Spleen (tissue), 7 donors: ENCODE results near the gene TTC34.

Source experiments
- POLR2AphosphoS5 ChIP-seq, 3 donors: sonication (generic); formaldehyde crosslinking; IDR thresholded peaks; one replicate each; pipeline ENCODE4 v1.5.1; 2017; ENCODE audit warnings: antibody characterized with exemption in 3 of 3
- TF ChIP-seq, protein P1 (sequence below), 11 experiments: fragments of 200-600 bp in 7 of 11; fragments of 450-650 bp in 4 of 11; sonication (generic) in 4 of 11; IDR thresholded peaks in 8 of 11; conservative IDR thresholded peaks in 3 of 11; 1 replicate in 7 of 11; 2 replicates in 4 of 11; pipeline versions ENCODE4 v1.4.0 to v1.8.0; 2016 to 2021; ENCODE audit warnings: antibody characterized with exemption in 11 of 11, inconsistent platforms in 4 of 11, mild to moderate bottlenecking in 1 of 11
- donor health status: DM: no; HTN: no; CAD: no; lungs with moderate emphysema.
- donor health status: DM: no; HTN: no; CAD: no.
- donor health status: DM: no; HTN: no; CAD: no.

DNA sequence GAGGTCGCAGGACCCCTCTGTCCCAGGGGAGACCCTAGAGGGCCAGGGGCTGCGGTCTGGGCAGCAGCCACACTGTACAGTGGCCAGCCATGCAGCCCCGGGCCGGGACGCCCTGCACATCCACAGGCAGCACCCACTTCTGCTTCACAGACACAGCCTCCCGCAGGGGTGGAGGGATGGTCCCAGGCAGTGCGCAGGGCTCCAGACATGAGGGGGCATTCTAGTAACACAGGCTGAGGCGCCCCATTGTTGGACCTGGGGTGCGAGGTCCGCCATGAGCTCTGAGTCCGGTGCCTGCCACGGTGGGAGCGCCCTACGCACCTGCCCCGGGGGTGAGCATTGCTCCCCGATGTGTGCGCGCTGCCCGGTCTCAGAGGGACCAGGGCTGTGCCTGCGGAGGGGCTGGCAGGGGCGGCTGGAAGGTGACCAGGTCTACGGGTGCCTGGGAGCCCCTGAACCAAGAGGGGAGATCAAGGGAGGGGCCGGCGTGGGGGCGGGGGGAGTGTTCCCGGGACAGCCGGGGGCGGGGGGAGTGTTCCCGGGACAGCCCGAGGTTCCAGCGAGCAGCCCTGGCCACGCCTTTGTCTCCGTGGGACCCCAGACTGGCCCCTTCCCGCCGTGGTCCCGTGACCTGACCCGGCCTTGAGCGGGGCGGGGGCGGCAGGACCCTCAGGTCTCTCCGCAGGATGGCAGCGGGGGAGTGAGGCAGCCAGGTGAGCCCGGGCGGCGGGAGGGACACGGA, 173.1 kb downstream of the TTC34 start:
- no peak for TF ChIP-seq POLR2AphosphoS5 (IDR thresholded peaks at IDR 0.05)
- TF ChIP-seq, protein P1, sequence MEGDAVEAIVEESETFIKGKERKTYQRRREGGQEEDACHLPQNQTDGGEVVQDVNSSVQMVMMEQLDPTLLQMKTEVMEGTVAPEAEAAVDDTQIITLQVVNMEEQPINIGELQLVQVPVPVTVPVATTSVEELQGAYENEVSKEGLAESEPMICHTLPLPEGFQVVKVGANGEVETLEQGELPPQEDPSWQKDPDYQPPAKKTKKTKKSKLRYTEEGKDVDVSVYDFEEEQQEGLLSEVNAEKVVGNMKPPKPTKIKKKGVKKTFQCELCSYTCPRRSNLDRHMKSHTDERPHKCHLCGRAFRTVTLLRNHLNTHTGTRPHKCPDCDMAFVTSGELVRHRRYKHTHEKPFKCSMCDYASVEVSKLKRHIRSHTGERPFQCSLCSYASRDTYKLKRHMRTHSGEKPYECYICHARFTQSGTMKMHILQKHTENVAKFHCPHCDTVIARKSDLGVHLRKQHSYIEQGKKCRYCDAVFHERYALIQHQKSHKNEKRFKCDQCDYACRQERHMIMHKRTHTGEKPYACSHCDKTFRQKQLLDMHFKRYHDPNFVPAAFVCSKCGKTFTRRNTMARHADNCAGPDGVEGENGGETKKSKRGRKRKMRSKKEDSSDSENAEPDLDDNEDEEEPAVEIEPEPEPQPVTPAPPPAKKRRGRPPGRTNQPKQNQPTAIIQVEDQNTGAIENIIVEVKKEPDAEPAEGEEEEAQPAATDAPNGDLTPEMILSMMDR (IDR thresholded peaks at IDR 0.05 in 8 of 11, conservative IDR thresholded peaks at IDR 0.05 in 3 of 11), result no peak
